Activated B cell treated with CpG ODN at 0.5 μM for 24 hours (primary cell): ENCODE data around the gene CDCA7. TPM values are rescaled to one million over a fixed set of nuclear protein-coding genes. Genes with fewer than 3 reads are reported as not detected.
"Not testable (repeated sequence)": the region's sequence is repeated elsewhere in the genome, so short reads cannot be mapped to it uniquely, and the experiment has no call there.

Experiments
- ATAC-seq: fragments of 200-7000 bp; cut with Tn5 transposase; one replicate; pipeline ENCODE4 v1.10.0; 2021; ENCODE audit warnings: low read depth, mild to moderate bottlenecking, moderate library complexity
- CTCF ChIA-PET: fragments of 350-600 bp; sonication (Branson Sonifier 250); formaldehyde crosslinking; loops from one replicate; lab custom pipeline; 2021; ENCODE audit warnings: antibody characterized with exemption; lab: Charles Lee
- POLR2A ChIA-PET: fragments of 350-600 bp; sonication (Branson Sonifier 250); formaldehyde crosslinking; loops from one replicate; lab custom pipeline; 2021; ENCODE audit warnings: antibody characterized with exemption; lab: Charles Lee
- DNase-seq: peaks from one replicate; pipeline ENCODE4 v3.0.0; 2022
- H3K27ac Mint-ChIP-seq: one replicate; pipeline ENCODE4 v1.8.0; 2020; ENCODE audit warnings: mixed read lengths
- H3K27me3 Mint-ChIP-seq: one replicate; pipeline ENCODE4 v1.8.0; 2021; ENCODE audit warnings: mixed read lengths
- H3K36me3 Mint-ChIP-seq: one replicate; pipeline ENCODE4 v1.8.0; 2021; ENCODE audit warnings: low read depth, mixed read lengths
- H3K4me1 Mint-ChIP-seq: one replicate; pipeline ENCODE4 v1.8.0; 2021; ENCODE audit warnings: mixed read lengths
- H3K4me3 Mint-ChIP-seq: one replicate; pipeline ENCODE4 v1.8.0; 2020; ENCODE audit warnings: mild to moderate bottlenecking, mixed read lengths
- H3K9me3 Mint-ChIP-seq: one replicate; pipeline ENCODE4 v1.8.0; 2020; ENCODE audit warnings: mixed read lengths
- intact Hi-C: fragments of 100-400 bp; cut with micrococcal nuclease; formaldehyde crosslinking; loops from one replicate; pipeline ENCODE4 v1.15.1; 2024
- total RNA-seq: library from RNA; stranded (reverse); gene quantifications from 2 replicates; pipeline ENCODE4 v1.2.3, GENCODE V29; 2022
- TF ChIP-seq, protein P1 (sequence below): fragments of 200-600 bp; IDR thresholded peaks from one replicate; pipeline ENCODE4 v1.8.0; 2022; ENCODE audit warnings: antibody characterized with exemption, mild to moderate bottlenecking

CDCA7 gene
- total RNA-seq = 4.9 and 6.3 TPM in 2 replicates

- CTCF ChIA-PET = no interaction called here
- peaks cover 29% of the 10 kb centered on the region for H3K4me1 Mint-ChIP-seq
- H3K36me3 Mint-ChIP-seq = no peaks in the 10 kb centered on the region
- H3K27ac Mint-ChIP-seq = no peak within 1 kb of the TSS
- POLR2A ChIA-PET = interaction anchor here (0.6 kb wide), 1 partner anchor 106 kb away, joined by 4 read pairs; no protein-coding TSS in a partner anchor
- intact Hi-C loops = loop anchor here (2.0 to 10.0 kb wide), 5 partner anchors 67 to 986 kb away; partner anchors contain the start of genes MAP3K20, OLA1 and PDK1
- H3K9me3 Mint-ChIP-seq = no peaks in the 10 kb centered on the region
- DNase-seq = peak; percentile 49
- peak; percentile 72 for ATAC-seq
- TF ChIP-seq, protein P1, sequence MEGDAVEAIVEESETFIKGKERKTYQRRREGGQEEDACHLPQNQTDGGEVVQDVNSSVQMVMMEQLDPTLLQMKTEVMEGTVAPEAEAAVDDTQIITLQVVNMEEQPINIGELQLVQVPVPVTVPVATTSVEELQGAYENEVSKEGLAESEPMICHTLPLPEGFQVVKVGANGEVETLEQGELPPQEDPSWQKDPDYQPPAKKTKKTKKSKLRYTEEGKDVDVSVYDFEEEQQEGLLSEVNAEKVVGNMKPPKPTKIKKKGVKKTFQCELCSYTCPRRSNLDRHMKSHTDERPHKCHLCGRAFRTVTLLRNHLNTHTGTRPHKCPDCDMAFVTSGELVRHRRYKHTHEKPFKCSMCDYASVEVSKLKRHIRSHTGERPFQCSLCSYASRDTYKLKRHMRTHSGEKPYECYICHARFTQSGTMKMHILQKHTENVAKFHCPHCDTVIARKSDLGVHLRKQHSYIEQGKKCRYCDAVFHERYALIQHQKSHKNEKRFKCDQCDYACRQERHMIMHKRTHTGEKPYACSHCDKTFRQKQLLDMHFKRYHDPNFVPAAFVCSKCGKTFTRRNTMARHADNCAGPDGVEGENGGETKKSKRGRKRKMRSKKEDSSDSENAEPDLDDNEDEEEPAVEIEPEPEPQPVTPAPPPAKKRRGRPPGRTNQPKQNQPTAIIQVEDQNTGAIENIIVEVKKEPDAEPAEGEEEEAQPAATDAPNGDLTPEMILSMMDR = no peak
- H3K27me3 Mint-ChIP-seq = peaks cover 22% of the 10 kb centered on the region
- peak within 1 kb of the TSS; percentile 87 for H3K4me3 Mint-ChIP-seq
Measured at GRCh38 chr2:173354582-173355131, at the start of gene CDCA7. TSS of gene CDCA7 (plus strand) at chr2:173354872. CDS start at chr2:173354964, 92 bp downstream.

DNA sequence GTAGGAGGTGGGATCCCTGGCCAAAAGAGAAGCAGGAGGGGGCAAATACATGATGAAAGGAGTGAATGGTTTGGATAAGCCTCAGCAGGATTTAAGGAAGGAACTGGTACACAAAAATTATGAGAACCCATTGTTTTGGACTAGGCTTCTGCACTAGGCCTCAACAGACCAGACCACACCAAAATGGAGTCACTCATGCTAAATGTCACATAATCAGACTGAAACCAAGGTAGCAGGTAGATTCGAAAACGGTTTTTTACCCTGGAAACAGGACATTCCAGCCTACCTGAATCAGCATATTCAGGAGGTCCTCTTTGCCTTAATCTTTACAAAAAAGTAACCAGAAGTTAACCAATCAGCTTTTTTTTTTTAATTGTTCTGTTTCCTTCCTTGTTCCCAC is 49.4 kb upstream of the CDCA7 start:
- CTCF ChIA-PET = no interaction called here
- ATAC-seq (no peak), DNase-seq (no peak)
- H3K4me1 Mint-ChIP-seq = peaks cover 12% of the 10 kb centered on the region
- intact Hi-C loops = no loop called here
- H3K27ac Mint-ChIP-seq = no peak overlapping the region
- POLR2A ChIA-PET = no interaction called here
- H3K4me3 Mint-ChIP-seq = no peak overlapping the region
- H3K36me3 Mint-ChIP-seq = no peaks in the 10 kb centered on the region
- TF ChIP-seq, protein P1 = no peak
- no peaks in the 10 kb centered on the region for H3K27me3 Mint-ChIP-seq
- peaks cover 4% of the 10 kb centered on the region for H3K9me3 Mint-ChIP-seq

DNA sequence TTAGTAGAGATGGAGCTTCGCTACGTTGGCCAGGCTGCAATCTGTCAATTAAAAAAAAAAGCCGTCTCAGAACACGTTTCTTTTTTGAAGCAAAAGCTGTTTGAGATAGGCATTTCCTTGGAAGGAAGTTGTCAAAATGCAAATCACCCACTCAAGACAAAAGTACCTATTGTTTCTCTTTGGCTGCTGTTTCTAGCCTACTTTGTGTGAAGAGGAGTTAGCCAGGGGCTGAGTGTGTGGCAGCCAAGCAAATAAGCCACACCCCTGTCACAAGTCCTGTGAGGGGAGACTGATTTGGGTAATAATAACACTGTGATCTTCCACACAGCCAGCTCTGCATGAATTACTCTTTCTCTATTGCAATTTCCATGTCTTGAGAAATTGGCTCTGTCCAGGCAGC is 47.4 kb upstream of the CDCA7 start:
- TF ChIP-seq, protein P1 = no peak
- H3K36me3 Mint-ChIP-seq = no peaks in the 10 kb centered on the region
- H3K4me1 Mint-ChIP-seq = peaks cover 12% of the 10 kb centered on the region
- ChIA-PET CTCF (no interaction called here), POLR2A (no interaction called here)
- H3K27ac Mint-ChIP-seq = no peak overlapping the region
- intact Hi-C loops = no loop called here
- peak; percentile 42 for ATAC-seq
- H3K9me3 Mint-ChIP-seq = no peaks in the 10 kb centered on the region
- H3K4me3 Mint-ChIP-seq = peak overlapping the region; percentile 42
- no peaks in the 10 kb centered on the region for H3K27me3 Mint-ChIP-seq
- no peak for DNase-seq

GRCh38 chr2:173309370-173309769 is 45.3 kb upstream of the CDCA7 start:
- POLR2A ChIA-PET, CTCF ChIA-PET, ATAC-seq, H3K27me3 Mint-ChIP-seq, H3K27ac Mint-ChIP-seq, H3K9me3 Mint-ChIP-seq, H3K36me3 Mint-ChIP-seq, DNase-seq, H3K4me3 Mint-ChIP-seq, intact Hi-C loops: not testable (repeated sequence)
- peaks cover 12% of the 10 kb centered on the region for H3K4me1 Mint-ChIP-seq

GRCh38 chr2:173311844-173312606 is 42.6 kb upstream of the CDCA7 start:
- peaks cover 9% of the 10 kb centered on the region for H3K4me1 Mint-ChIP-seq
- TF ChIP-seq, protein P1 = no peak
- no peaks in the 10 kb centered on the region for H3K9me3 Mint-ChIP-seq
- no peaks in the 10 kb centered on the region for H3K36me3 Mint-ChIP-seq
- DNase-seq = no peak
- ChIA-PET CTCF (no interaction called here), POLR2A (no interaction called here)
- intact Hi-C loops = no loop called here
- no peak overlapping the region for H3K27ac Mint-ChIP-seq
- H3K27me3 Mint-ChIP-seq = no peaks in the 10 kb centered on the region
- H3K4me3 Mint-ChIP-seq = no peak overlapping the region
- ATAC-seq = no peak
